ENCODE data around the gene GNGT1.

GNGT1 gene

GRCh38 chr7:93945756-93946535 lies 39.6 kb downstream of the GNGT1 start:
- DNase-seq (ENCODE audit: low spot score) = no peak
- in situ Hi-C loops (cut with MboI; ENCODE audit: low sequenced_read_pairs, unreplicated experiment) = no loop called here
- TF ChIP-seq CTCF (IDR thresholded peaks at IDR 0.05; ENCODE audit: borderline replicate concordance, control extremely low read depth, extremely low read depth, insufficient read depth, missing control alignments) = no peak

- no peak for DNase-seq (ENCODE audit: low spot score)
- in situ Hi-C loops (cut with MboI; ENCODE audit: low sequenced_read_pairs, unreplicated experiment) = no loop called here
- TF ChIP-seq CTCF (IDR thresholded peaks at IDR 0.05; ENCODE audit: borderline replicate concordance, control extremely low read depth, extremely low read depth, insufficient read depth, missing control alignments) = no peak
These were observed 41.7 kb downstream of the GNGT1 start for GRCh38 chr7:93948106-93948505.

GRCh38 chr7:93948873-93949272 lies 42.5 kb downstream of the GNGT1 start:
- no peak for TF ChIP-seq CTCF (IDR thresholded peaks at IDR 0.05; ENCODE audit: borderline replicate concordance, control extremely low read depth, extremely low read depth, insufficient read depth, missing control alignments)
- DNase-seq (ENCODE audit: low spot score) = no peak
- in situ Hi-C loops (cut with MboI; ENCODE audit: low sequenced_read_pairs, unreplicated experiment) = no loop called here

DNA sequence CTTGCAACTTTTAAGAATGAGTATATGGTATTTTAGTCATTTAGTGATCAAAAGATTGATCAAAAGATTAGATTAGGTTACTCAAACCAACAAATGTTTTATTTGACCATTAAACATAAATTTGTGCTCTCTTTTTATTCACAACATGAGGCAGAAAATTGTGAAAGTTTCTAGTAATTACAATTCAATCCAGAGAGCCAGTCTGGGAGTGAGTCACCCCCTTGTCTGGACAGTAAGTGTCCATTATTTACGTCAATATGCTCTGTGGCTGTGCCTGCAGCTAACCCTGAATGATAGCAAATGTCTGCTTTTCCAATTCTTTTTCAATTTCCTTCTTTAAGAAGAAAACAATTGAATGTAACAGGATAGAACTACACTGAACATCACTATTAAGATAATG lies 43.1 kb downstream of the GNGT1 start:
- in situ Hi-C loops (cut with MboI; ENCODE audit: low sequenced_read_pairs, unreplicated experiment) = no loop called here
- TF ChIP-seq CTCF (IDR thresholded peaks at IDR 0.05; ENCODE audit: borderline replicate concordance, control extremely low read depth, extremely low read depth, insufficient read depth, missing control alignments) = no peak
- DNase-seq (ENCODE audit: low spot score) = no peak

- in situ Hi-C loops (cut with MboI; ENCODE audit: low sequenced_read_pairs, unreplicated experiment) = no loop called here
- DNase-seq (ENCODE audit: low spot score) = no peak
- TF ChIP-seq CTCF (IDR thresholded peaks at IDR 0.05; ENCODE audit: borderline replicate concordance, control extremely low read depth, extremely low read depth, insufficient read depth, missing control alignments) = no peak
These were observed 48.9 kb downstream of the GNGT1 start for GRCh38 chr7:93955304-93955703.

DNA sequence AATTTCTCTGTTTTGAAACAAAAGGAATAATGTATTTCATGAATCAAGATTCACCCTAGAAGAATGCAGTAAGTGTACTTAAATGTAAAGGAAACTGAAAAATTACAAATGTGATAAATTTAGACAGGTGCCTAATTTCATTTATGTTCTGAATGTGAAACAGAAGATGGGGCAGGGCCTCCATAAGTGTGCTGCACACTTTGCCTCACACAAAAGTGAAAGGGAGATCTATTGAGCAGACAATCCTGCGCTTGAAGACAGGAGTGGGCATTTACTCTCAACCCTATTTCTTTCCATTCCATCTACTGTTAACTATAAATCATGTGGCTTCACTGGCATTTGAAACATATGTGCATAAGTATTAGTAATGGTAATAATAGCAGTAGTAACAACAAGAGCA lies 51.4 kb downstream of the GNGT1 start:
- in situ Hi-C loops (cut with MboI; ENCODE audit: low sequenced_read_pairs, unreplicated experiment) = no loop called here
- no peak for DNase-seq (ENCODE audit: low spot score)

More for the DNA sequence above, 51.4 kb downstream of the GNGT1 start:
- TF ChIP-seq CTCF (IDR thresholded peaks at IDR 0.05; ENCODE audit: borderline replicate concordance, control extremely low read depth, extremely low read depth, insufficient read depth, missing control alignments) = no peak

Data from GM13976 (cell line).